ENCODE results near the gene GPR62. TPM values are rescaled to one million over a fixed set of nuclear protein-coding genes. Genes with fewer than 3 reads are reported as not detected.

GPR62 gene
- total RNA-seq, 1 experiment from 2014 or later = not detected

DNA sequence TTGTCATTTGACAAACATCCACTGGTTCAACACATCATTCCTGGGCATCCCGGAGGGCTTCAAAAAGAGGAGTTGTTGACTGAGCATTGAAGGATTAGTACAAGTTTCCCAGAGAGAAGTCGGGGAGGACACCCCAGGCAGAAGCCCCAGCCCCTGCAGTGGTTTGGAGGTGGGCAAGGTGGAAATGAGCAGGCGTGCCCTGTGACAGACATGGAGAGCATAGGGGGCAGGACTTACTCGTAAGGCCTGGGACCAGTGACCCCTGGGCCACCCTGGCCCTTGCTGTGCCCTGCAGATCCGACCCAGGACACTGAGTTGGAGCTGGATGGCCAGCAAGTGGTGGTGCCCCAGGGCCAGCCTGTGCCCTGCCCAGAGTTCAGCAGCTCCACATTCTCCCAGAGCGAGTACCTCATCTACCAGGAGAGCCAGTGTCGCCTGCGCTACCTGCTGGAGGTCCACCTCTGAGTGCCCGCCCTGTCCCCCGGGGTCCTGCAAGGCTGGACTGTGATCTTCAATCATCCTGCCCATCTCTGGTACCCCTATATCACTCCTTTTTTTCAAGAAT lies 7.1 kb upstream of the GPR62 start:
- Histone ChIP-seq H3K4me1 (ENCODE audit: control insufficient read depth, insufficient read depth, low read length) (no peaks in the 10 kb centered on the region; the same call in 1 of the 2 replicates), H3K27me3 (ENCODE audit: control insufficient read depth, insufficient read depth, low read length) (no peaks in the 10 kb centered on the region), H3K36me3 (ENCODE audit: control insufficient read depth, insufficient read depth, low read length) (no peaks in the 10 kb centered on the region), H3K9me3 (ENCODE audit: control insufficient read depth, insufficient read depth, low read depth, low read length) (no peaks in the 10 kb centered on the region), H3K27ac (ENCODE audit: low read length) (no peak overlapping the region), H3K4me3 (ENCODE audit: low read depth in 2 of 2, low read length in 2 of 2) (no peak overlapping the region)
- no peak for TF ChIP-seq CTCF (IDR thresholded peaks at IDR 0.05)
- TF ChIP-seq SIN3A (IDR thresholded peaks at IDR 0.05; ENCODE audit: borderline replicate concordance, insufficient read depth, low read depth, low read length) = no peak
- TF ChIP-seq POLR2AphosphoS5 (IDR thresholded peaks at IDR 0.05; ENCODE audit: low read depth, low read length) = no peak
- TF ChIP-seq REST (IDR thresholded peaks at IDR 0.05; ENCODE audit: insufficient read depth in 1 of 2, low read depth in 2 of 2, low read length in 1 of 2) = no peak
- no peak for TF ChIP-seq TCF7L2 (IDR thresholded peaks at IDR 0.05; ENCODE audit: low read depth, low read length)
- no peak for ATAC-seq
- intact Hi-C loops (cut with micrococcal nuclease; ENCODE audit: unreplicated experiment) = no loop called here
- in situ Hi-C loops (cut with HindIII; ENCODE audit: low pct_unique_long_range_greater_than_20kb, low sequenced_read_pairs) = no loop called here
- CTCF ChIA-PET = no interaction called here
- BruUV-seq (replicated peaks) = no TSS peak
- POLR2A ChIA-PET = no interaction called here
- no peak for DNase-seq (ENCODE audit: low read depth, low spot score)

GRCh38 chr3:51949121-51949520 lies 6.1 kb upstream of the GPR62 start:
- no peak overlapping the region for H3K27ac ChIP-seq (ENCODE audit: low read length)
- no peak for DNase-seq (ENCODE audit: low read depth, low spot score)
- intact Hi-C loops (cut with micrococcal nuclease; ENCODE audit: unreplicated experiment) = no loop called here
- ChIA-PET POLR2A (no interaction called here), CTCF (no interaction called here)
- no peak for ATAC-seq
- in situ Hi-C loops (cut with HindIII; ENCODE audit: low pct_unique_long_range_greater_than_20kb, low sequenced_read_pairs) = no loop called here
- BruUV-seq (replicated peaks) = no TSS peak
- H3K9me3 ChIP-seq (ENCODE audit: control insufficient read depth, insufficient read depth, low read depth, low read length) = no peaks in the 10 kb centered on the region
- H3K4me1 ChIP-seq (ENCODE audit: control insufficient read depth, insufficient read depth, low read length) = no peaks in the 10 kb centered on the region
- no peak overlapping the region for H3K4me3 ChIP-seq (ENCODE audit: low read depth in 2 of 2, low read length in 2 of 2)
- TF ChIP-seq POLR2AphosphoS5 (IDR thresholded peaks at IDR 0.05; ENCODE audit: low read depth, low read length) (no peak), TCF7L2 (IDR thresholded peaks at IDR 0.05; ENCODE audit: low read depth, low read length) (no peak), CTCF (IDR thresholded peaks at IDR 0.05) (no peak), REST (IDR thresholded peaks at IDR 0.05; ENCODE audit: insufficient read depth in 1 of 2, low read depth in 2 of 2, low read length in 1 of 2) (no peak), SIN3A (IDR thresholded peaks at IDR 0.05; ENCODE audit: borderline replicate concordance, insufficient read depth, low read depth, low read length) (no peak)
- no peaks in the 10 kb centered on the region for H3K27me3 ChIP-seq (ENCODE audit: control insufficient read depth, insufficient read depth, low read length)
- no peaks in the 10 kb centered on the region for H3K36me3 ChIP-seq (ENCODE audit: control insufficient read depth, insufficient read depth, low read length)

All from Panc1 (cell line).